GM19193 (cell line): ENCODE data around the gene CRYM.

Experiments
- POLR2A ChIP-seq: IDR thresholded peaks from 4 replicates; pipeline ENCODE4 v1.6.1; 2011; ENCODE audit not compliant: insufficient read depth, insufficient read length; ENCODE audit errors: extremely low read depth

The CRYM gene

GRCh38 chr16:21260870-21261791 is 17.0 kb downstream of the CRYM start:
- no peak for TF ChIP-seq POLR2A

GRCh38 chr16:21257284-21257683 is 20.8 kb downstream of the CRYM start:
- TF ChIP-seq POLR2A, result no peak

DNA sequence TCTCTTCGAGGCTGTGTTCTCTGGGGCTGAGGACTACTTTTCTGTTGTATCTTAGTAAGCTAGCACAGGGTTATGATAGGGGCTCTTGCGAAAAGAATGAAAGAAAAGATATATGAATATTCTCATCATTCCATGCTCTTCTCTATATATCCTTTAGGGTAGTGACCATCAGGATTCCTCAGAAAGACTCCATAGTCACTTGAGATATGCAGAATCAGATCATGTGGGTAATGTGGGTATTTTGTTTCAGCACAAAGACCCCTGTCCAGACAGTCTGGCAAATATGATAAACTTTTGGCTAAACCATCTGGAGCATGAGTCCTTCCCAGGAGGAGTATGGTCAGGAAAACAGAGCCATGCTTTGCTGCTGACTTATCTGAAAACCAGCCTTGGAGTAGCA is 21.5 kb downstream of the CRYM start:
- TF ChIP-seq POLR2A, result no peak

- no peak for TF ChIP-seq POLR2A
Measured at GRCh38 chr16:21253470-21253869, 24.6 kb downstream of the CRYM start.

- no peak for TF ChIP-seq POLR2A
Measured at GRCh38 chr16:21250072-21250923, 27.8 kb downstream of the CRYM start.

DNA sequence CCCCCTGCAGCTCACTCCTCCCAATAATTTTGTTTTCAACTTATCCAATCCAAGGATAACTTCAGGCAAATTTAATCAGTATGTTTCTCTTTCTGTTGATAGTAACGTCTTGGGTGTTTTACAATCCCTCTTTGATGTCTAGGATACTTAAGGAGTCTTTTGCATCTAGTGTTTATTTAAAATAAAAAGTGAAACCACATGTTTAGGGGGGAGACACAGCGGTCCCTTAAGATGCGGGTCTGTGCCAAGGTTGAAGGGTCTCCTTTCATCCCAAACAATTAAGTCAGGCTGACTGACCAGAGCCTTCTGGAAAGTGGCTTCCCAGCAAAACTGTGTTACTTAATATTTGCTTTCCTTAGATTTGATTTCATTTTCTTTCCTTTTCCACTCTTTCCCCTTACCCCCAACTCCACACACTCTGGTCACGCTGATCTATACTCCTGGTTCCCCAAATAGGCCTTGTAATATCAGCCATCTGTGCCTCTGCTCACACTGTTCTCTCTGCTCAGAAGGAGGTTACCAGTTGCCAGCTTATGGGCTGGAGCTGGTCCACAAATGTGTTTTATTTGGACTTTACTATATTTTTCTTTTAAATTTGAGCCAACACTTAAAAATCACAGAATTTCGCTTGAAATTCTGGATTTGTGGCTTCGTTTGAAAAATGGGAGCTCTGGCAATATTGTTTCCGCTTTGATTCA is 33.4 kb downstream of the CRYM start:
- TF ChIP-seq POLR2A, result no peak

GRCh38 chr16:21242756-21243155 is 35.3 kb downstream of the CRYM start:
- TF ChIP-seq POLR2A, result no peak

- no peak for TF ChIP-seq POLR2A
Measured at GRCh38 chr16:21239646-21240045, 38.4 kb downstream of the CRYM start.

DNA sequence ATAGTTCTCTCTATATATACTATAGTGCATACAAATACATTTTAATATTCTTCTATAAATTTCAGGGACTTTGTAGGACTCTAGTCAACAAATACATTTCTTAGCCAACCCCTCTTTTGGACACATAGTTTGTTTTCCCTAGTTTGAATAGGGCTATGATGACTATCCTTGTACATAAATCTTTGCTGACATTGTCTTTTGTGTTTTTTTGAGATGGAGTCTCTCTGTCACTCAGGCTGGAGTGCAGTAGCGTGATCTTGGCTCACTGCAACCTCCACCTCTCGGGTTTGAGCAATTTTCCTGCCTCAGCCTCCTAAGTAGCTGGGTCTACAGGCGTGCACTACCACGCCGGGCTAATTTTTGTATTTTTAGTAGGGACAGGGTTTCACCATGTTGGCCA is 41.3 kb downstream of the CRYM start:
- no peak for TF ChIP-seq POLR2A

GRCh38 chr16:21235199-21235585 is 42.9 kb downstream of the CRYM start:
- no peak for TF ChIP-seq POLR2A

GRCh38 chr16:21233521-21234150 is 44.5 kb downstream of the CRYM start, which contains the start of gene ANKS4B:
Gene ANKS4B, plus strand, starts transcription at chr16:21233699. Its CDS starts 39 bp downstream, at chr16:21233738.
- no peak for TF ChIP-seq POLR2A

DNA sequence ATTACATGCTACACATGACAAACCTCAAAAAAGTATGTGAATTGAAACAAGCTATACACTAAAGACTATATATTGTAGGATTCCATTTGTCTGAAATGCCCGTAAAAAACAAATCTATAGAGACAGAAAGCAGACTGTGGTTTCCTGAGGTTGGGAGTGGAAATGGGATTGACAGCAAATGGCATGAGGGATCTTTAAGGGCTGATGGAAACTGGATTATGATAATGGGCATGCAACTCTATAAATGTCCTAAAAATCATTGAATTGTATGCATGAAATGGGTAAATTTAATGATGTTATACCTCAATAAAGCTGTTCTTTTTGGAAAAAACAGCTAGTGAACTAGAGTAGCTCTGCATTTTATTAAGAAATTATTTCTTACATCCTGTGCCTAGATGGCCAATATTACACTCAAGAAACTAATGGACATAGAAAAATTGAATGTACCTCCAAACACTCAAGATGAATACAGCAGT is 45.0 kb downstream of the CRYM start:
- TF ChIP-seq POLR2A, result no peak

GRCh38 chr16:21228361-21228872 is 49.7 kb downstream of the CRYM start:
- TF ChIP-seq POLR2A, result no peak

- no peak for TF ChIP-seq POLR2A
Measured at GRCh38 chr16:21227866-21228265, 50.2 kb downstream of the CRYM start.

DNA sequence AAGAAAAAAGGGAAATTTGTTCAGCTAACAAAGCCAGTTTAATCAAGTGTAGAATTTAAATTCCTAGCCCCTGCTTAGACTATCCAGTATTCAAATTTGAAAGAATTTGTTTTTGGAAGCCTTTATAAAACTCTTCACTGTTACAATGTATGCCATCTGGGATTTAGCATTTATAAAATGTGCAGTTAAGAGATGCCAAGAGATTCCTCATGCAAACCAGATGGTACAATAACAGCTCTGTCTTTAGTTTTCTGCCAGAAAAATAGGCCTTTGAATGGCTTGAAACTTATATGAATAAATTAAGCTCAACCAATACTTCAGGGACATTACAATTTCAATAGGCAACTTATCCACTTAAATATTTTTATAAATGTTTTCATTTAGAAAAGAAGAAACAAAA is 51.3 kb downstream of the CRYM start:
- TF ChIP-seq POLR2A, result no peak

- TF ChIP-seq POLR2A, result no peak
Measured at GRCh38 chr16:21224800-21225199, 53.3 kb downstream of the CRYM start.
